GM19455 (cell line): Measurements from ENCODE around the gene B4GALNT1.
"Not testable (repeated sequence)": the region's sequence is repeated elsewhere in the genome, so short reads cannot be mapped to it uniquely, and the experiment has no call there.

Experiments
- ATAC-seq: cut with Tn5 transposase; IDR thresholded peaks from one replicate; pipeline ENCODE4 v1.9.1; 2021; ENCODE audit not compliant: unreplicated experiment

B4GALNT1 gene

DNA sequence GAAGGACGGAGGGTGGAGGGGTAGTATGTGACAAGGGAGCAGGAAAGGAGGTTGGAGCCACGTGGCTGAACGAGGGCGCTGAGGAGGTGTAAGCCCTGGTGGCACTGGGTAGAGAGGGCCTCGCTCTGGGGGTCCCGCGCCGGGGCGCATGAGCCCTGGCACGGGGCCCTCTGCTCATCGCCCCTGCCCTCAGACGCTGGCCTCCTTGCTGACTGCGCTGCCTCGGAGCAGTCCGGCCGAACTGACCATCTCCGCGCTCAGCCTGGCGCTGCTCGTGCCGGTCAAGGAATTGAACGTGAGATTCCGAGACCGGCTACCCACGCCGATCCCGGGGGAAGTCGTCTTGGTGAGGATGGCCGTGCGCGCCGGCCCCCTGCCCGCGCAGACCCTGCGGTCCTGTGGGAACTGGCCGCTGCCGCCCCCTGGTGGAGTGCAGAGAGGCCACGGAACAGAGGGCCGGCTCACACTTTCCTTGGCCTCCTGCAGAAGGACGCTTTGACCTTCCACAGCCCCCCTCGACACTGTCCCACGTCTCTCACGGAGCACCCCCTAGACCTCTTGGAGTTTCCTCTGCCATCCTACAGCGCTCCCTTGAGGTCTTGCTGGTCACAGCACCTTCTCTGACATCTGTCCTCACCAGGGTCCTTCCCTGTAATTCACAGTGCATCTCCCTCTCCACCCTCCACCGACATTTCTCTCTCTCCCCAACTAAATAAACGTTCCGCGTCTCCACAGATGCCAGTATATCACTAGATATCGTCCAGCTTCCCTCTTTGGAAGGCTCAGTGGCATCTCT lies 11.3 kb downstream of the B4GALNT1 start:
- no peak for ATAC-seq

DNA sequence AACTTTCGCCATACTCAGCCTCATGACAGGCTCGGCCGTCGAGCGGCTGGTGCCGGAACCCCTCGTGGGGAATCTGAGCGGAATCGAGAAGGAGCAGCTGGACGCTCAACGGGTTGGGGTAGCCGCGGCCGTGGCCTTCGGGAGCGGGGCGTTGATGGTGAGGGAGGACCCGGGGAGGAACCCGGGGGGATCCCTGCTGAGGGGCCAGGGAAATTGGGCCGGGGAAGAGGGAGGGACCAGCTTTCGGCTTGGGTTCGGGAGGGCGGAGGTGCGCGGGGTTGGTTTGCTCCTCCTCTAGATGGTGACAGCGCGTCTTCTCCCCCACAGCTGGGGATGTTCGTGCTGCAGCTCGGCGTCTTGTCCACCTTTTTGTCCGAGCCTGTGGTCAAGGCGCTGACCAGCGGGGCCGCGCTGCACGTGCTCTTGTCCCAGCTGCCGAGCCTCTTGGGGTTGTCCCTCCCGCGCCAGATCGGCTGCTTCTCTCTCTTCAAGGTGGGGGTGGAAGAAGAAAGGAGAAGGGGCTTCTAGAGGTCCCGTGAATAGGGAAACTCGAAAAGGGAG lies 12.0 kb downstream of the B4GALNT1 start:
- ATAC-seq, result no peak

- ATAC-seq, result no peak
Measured at GRCh38 chr12:57620245-57620935, 12.6 kb downstream of the B4GALNT1 start.

- no peak for ATAC-seq
Measured at GRCh38 chr12:57619434-57620244, 13.4 kb downstream of the B4GALNT1 start.

GRCh38 chr12:57618966-57619433 lies 14.0 kb downstream of the B4GALNT1 start:
- no peak for ATAC-seq

- ATAC-seq, result not testable (repeated sequence)
Measured at GRCh38 chr12:57618431-57618830, 14.6 kb downstream of the B4GALNT1 start.

GRCh38 chr12:57617942-57618341 lies 15.1 kb downstream of the B4GALNT1 start:
- ATAC-seq, result no peak

DNA sequence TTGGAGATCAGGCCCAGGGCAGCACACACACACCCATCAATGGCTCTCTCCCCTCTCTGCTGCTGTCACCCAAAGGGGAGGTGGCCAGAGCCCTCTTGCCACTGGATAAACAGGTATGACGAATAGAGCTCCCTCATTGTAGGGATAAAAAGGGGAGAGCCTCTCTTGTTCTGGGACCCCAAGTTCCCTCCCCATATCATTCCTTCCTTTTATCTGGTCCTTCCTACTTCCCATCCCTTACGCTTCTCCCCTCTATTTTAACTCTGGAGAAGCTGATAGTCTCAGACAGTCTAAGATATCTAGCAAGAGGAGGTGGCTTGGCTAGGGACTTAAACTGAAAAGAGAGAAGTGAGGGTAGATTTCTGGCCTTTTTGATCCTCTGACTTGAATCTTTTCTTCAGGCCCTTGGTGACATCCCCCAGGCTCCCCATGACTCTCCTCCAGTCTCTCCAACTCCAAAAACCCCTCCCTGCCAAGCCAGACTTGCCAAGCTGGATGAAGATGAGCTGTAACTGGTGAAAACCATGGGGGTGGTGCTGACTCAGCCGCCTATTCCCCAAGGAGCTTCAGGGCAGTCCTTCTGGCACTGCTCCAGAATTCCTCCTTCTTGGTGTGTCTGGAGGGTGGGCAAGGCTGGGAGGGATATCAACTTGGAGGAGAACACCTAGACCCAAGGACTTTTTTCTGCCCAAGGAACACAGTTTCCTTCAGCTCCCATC lies 16.5 kb downstream of the B4GALNT1 start:
- ATAC-seq, result no peak

DNA sequence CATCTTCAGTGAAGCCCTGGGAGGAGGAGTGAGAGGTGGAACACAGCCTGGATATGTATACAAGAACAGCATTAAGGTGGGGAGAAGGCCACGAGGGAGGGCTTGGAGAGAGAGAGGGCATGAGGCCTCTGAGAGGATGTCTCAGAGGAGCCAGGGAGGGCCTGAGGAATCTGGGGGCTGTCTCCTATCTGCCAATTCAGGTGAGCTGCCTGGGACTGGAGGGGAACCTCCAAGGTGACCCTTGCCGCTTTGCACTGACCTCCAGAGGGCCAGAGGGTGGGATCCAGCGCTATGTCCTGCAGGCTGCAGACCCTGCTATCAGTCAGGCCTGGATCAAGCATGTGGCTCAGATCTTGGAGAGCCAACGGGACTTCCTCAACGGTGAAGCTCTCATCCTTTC lies 17.4 kb downstream of the B4GALNT1 start:
- ATAC-seq, result no peak

GRCh38 chr12:57614948-57615500 lies 18.0 kb downstream of the B4GALNT1 start:
- no peak for ATAC-seq

- ATAC-seq, result peak; percentile 59
Measured at GRCh38 chr12:57614178-57614947, 18.6 kb downstream of the B4GALNT1 start.

DNA sequence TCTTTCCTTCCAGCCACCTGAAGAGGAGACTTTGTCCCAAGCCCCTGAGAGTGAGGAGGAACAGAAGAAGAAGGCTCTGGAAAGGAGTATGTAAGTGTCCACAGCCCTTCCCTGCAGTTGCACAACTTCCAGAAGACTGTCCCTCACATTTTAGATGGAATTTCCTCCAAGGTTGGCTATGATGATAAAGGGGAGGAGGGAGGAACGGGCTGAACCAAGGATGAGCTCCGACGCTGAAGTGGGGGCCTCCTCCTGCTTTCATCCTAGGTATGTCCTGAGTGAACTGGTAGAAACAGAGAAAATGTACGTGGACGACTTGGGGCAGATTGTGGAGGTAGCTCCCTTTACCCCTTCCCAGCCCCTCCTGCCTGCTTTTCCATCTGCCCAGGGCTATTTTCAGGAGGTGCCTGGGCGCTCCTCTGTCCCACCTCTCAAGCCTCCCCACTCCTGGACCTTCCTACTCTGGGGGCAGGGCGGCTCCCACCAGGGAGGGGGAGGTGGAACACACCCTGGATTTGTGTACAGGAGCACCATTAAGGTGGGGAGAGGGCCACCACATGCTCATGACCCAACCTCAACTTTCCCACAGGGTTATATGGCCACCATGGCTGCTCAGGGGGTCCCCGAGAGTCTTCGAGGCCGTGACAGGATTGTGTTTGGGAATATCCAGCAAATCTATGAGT lies 19.4 kb downstream of the B4GALNT1 start:
- no peak for ATAC-seq

DNA sequence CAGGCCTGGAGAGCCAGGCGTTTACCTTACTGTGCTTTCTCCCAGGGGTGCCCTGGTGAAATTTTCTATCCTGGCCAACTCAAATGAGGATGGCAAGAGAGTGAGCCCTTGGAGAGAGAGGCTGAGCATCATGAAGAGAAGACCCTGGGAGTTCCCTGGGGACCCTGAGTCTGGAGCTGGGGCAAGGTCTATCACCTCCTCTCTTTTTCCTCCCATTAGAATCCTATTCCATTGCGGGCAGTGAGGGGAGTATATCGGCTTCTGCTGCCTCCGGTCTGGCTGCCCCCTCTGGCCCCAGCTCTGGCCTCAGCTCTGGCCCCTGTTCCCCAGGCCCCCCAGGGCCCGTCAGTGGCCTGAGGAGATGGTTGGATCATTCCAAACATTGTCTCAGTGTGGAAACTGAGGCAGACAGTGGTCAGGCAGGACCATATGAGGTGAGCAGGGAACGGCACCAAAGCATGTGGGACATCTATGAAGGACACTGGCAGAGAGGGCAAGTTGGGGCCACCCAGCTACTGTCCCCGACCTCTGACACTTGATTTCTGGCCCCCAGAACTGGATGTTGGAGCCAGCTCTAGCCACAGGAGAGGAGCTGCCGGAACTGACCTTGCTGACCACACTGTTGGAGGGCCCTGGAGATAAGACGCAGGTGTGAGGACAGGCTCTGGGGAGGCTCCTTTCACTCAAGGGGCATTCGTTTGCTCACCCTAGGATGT lies 20.1 kb downstream of the B4GALNT1 start:
- ATAC-seq, result no peak

GRCh38 chr12:57611827-57612710 lies 20.9 kb downstream of the B4GALNT1 start:
- no peak for ATAC-seq

DNA sequence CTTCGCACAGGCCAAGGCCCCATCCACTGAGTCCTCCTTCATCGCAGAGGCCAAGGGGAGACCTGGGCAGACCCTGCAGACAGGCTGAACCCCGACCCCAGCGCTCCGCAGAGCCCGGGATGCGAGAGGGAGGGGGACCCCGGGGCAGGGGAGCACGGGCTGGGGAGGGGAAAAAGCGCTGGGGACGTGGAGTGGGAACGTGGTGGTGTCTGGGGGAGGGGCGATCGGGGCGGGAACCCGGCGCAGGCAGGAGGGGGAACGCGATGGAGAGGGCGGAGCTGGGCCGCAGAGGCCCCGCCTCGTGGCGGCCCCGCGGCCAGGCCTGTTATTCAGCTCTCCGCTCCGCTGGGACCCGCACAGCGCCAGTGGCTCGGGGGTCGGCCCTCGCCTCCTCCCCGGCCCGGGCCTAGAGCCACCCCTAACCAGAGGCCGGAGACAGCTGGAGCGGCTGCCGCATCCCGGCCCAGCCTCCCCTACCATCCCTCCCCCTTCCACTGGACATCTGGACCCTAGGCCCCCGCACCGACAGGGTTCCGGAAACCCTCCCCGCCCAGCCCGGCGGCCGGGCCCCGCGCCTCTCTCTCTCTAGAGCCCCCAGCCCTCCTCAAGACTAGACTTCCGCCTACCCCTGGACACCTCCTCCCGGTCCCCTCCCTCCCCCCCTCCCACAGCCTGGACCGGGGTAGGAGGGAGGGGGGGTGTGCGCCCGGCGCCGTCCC lies 21.7 kb downstream of the B4GALNT1 start, which contains the start of gene ARHGEF25:
Gene ARHGEF25 (plus strand): TSS at position 328 of the 719 bp plus-strand sequence. CDS start 460 bp downstream, outside the sequence.
- peak; percentile 53 for ATAC-seq

- no peak for ATAC-seq
Measured at GRCh38 chr12:57610554-57611107, 22.4 kb downstream of the B4GALNT1 start.
